Activated CD4-positive, alpha-beta T cell treated with anti-CD3 and anti-CD28 coated beads, Interleukin-10, Interleukin-2, amounts not matched to agents 100 ng/mL and 50 ng/mL, durations not matched to agents 16 hours and 8 hours (primary cell): Measurements from ENCODE around the gene MORF4L1.
"Not testable (repeated sequence)": the region's sequence is repeated elsewhere in the genome, so short reads cannot be mapped to it uniquely, and the experiment has no call there.

ENCODE experiments used
- DNase-seq: peaks from one replicate; pipeline ENCODE4 v3.0.0-alpha.2; 2020

MORF4L1 gene

DNA sequence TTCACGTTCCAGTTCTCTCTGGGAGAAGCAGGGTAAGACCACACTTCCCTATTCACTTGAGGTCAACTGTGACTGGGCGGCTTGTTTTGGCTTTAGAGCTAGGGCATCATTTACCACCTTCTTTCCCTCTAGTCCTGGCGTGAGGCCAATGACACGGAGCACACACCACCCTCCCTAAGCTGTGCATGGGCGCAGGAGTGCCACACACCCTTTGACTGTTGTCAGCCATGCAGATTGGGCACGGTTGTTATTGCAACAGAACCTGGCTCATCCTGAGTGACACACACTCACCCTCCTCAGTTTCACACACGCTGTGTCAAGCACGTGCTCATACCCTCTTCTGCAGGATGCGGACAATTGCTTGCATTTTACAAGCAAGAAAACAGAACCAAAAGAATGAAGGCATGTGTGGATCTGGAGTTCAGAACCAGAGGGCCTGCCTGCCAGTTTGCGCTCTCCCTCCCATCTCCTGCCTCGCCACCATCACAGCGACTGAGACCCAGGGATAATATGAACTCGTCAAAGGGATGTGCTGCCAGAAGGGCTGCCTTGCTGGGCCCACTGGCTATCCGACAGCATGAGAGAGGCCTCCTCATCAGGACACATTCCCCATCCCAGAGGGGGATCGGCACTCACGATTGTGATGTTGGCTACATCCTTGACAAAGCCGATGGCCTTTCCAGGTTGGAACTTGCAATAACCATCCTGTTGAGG lies 54.5 kb downstream of the MORF4L1 start:
- no peak for DNase-seq

GRCh38 chr15:78928176-78928575 lies 55.5 kb downstream of the MORF4L1 start:
- not testable (repeated sequence) for DNase-seq

GRCh38 chr15:78928616-78929093 lies 56.0 kb downstream of the MORF4L1 start:
- DNase-seq: no peak

DNA sequence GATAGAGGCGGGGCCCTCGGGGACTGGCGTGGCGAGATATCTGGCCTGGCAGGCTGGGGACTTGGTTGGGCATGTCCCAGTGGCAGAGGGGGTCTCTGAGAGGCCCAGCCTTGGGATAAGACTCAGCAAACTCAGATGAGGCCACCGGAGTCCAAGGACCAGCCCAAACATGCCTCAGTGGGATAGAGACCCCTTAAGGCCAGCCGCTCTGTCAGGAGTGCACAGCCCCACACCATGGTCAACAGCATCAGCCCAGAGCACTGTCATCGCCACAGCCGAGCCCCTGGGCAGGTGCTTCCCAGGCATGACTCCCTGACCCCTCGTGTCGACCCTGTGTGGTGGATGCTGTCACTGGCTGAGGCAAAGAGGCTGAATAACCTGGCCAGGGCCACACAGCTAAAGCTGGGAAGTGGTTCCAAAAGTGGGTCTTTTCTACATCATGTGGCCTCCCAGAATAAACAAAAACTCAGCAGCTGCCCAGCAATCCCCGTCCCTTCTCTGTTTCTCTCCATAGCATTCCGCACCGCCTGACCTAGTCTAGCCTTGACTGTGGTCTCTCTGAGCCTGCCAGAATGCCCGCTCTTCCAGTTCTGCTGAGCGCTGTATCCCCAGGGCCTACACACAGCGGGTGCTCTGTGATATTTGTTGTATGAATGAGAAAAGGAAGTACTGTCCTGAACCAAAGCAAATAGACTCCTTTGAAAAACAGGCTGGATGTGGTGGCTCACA lies 57.0 kb downstream of the MORF4L1 start:
- DNase-seq: no peak

GRCh38 chr15:78930577-78931388 lies 58.1 kb downstream of the MORF4L1 start:
- DNase-seq: no peak

DNA sequence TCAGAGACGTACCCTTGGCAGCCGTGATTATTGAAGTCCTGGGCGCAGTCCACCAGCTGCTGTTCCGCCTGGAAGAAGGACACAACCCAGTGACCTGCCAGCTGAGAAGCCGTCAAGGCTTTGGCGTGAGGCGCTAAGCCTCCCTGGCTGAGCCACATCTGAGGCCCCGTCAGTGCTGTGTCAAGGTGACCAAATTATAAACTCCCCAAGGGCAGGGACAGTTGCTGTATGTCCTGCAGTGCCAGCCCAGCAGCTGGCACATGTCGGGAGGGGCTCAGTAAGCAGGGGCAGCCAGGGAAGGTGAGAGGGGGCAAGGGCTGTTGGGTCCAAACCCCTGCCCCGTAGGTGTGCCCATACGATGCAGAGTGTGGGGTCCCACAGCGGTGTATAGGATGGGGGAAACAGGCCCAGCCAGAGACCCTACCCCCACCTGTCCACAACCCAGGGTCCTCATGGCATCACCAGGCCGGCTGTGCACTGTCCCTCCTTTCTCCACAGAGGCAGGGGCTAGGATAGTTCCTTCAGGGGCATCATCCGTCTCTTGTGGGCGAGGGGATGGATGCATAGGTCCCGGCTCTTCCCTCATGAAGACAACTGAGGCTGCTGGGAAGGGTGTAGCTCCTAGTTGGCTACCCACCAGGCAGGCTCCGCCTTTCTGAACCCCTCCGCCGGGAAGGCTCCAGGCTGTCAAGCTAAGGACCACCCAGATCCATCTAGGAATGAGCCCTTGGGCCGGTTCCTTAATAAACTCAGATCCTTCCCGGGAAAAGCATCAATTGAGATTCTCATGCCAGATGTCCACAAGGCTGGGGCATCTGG lies 59.0 kb downstream of the MORF4L1 start:
- DNase-seq: no peak

- DNase-seq: no peak
Observed at GRCh38 chr15:78932258-78932808, 59.6 kb downstream of the MORF4L1 start.

DNA sequence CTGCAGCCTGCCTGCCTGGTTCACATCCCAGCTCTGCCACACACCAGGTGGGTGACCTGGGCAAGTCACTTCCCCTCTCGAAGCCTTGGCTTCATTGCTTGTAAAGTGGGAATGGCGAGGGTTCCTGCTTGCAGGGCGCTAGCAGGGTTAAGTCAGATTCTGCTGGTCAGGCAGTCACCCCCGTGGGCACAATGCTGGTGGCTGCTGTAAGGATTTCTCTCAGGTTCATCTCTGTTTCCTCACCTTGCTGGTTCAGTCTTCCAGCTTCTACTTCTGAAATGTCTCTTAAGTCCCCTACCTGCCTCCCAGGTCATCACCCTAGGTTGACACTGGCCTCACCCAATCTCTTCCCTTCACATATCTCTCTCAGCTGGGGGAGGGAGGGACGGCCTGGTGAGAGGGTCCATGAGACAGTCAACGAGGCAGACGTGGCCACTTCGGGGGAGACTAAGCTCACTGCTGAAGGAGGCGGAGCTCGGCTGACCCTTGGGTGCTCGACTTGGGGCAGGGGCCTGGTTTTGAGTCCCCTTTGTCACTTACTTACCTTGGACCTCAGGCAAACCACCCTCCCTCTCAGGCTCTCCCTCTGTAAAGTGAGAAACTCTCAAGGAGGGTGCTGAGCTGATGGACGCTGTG lies 60.6 kb downstream of the MORF4L1 start:
- no peak for DNase-seq

GRCh38 chr15:78933823-78934654 lies 61.3 kb downstream of the MORF4L1 start:
- no peak for DNase-seq

DNA sequence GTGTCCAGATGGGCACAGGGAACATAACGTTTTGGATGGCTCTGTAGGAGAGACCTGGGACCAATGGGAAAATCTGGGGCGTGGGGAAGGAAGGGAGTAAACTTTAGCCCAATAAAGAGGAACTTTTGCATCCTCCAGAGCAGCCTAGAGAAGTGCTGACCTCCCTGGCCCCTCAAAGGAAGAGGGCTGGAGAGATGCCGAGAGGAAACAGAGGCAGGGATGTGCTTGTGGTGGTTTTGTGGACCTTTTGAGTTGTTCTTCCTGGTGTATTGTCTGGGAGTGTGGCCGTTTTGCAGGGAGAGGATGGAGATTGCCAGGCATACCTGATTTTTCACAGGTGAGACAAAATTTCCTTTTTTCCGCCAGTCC lies 61.9 kb downstream of the MORF4L1 start:
- DNase-seq: no peak

GRCh38 chr15:78937132-78937739 lies 64.5 kb downstream of the MORF4L1 start:
- peak; percentile 73 for DNase-seq

DNA sequence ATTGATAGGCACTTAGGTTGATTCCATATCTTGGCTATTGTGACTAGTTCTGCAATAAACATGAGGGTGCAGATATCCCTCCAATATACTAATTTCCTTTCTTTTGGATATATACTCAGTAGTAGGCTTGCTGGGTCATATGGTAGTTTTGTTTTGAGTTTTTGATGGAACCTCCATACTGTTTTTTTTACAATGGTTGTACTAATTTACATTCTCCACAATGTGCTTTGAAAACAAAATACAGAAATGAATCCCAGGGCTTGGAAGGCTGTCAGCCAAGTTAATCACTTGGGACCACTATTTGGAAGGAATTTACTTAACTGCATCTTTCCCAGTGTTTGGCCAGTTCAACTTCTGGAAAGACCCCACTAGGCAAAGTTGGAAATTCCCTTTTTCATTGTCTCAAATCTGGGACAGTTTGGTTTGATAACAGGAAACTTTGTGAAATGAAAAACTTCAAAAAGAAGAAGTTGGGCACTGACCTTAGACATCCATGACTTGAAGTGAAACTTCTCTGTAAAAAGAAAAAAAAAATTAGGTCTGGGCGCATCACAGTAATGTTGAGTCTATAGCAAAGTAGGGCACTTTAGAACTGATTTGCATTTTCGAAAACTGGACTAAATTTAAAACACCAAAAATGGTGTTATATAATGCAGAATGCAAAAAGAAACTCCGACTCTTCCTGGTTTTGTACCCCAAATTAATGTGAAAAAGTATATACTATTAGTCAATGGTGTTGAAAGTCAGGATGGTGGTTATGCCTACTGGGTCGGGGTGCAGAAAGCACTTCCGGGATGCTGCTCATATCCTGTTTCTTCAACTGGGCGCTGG lies 66.2 kb downstream of the MORF4L1 start:
- peak; percentile 78 for DNase-seq

GRCh38 chr15:78942741-78943140 lies 70.1 kb downstream of the MORF4L1 start:
- no peak for DNase-seq

- no peak for DNase-seq
Observed at GRCh38 chr15:78943692-78944091, 71.0 kb downstream of the MORF4L1 start.

DNA sequence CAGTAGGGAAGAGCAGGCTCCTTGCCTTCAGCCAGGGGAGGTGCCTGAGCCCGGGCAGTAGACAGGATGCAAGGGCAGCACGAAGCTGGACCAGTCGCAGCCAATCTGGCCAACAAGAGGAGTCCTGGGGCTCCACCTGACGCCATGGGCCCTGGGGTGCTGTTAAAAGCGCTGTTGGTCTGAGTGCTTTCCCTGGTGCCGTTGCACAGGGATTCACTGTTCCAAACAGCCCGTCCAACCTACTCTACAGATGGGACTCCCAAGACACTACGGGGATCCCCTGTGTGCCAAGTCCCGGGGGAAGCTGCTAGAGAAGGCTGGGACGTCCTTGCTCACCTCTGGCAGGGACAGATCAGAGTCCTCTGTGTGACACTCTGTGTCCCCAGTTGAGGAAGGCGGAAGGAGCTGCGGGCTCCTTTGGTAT lies 71.5 kb downstream of the MORF4L1 start:
- DNase-seq: no peak

GRCh38 chr15:78944669-78945407 lies 72.1 kb downstream of the MORF4L1 start, which contains the start of gene CTSH:
Gene CTSH (minus strand): TSS chr15:78945046. CDS start chr15:78944981, 65 bp downstream.
- DNase-seq: peak; percentile 79

DNA sequence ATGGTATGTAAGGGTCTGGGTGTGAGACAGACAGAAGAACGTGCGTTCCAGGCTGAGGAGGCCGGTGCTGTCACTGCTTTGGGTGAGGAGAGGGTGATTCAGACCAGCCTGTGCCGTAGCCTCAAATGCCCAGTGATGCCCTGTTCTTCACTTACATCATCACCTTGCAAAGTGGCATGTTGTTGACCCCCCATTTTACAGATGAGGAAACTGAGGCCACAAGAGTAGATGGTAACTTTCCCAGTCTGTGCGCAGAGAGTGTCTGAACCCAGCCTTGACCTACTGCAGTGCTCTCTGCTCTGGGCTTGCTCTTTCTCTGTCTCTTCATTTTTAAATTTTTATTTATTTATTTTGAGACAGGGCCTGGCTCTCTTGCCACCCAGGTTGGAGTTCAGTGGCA lies 73.8 kb downstream of the MORF4L1 start:
- no peak for DNase-seq

- DNase-seq: no peak
Observed at GRCh38 chr15:78947506-78947905, 74.8 kb downstream of the MORF4L1 start.
